Upper lobe of left lung (tissue), 6 donors: Measurements from ENCODE around the gene NBEAL2. TPM values are rescaled to one million over a fixed set of nuclear protein-coding genes. Genes with fewer than 3 reads are reported as not detected.
"Not testable (repeated sequence)": the region's sequence is repeated elsewhere in the genome, so short reads cannot be mapped to it uniquely, and the experiment has no call there.

Source experiments
- ATAC-seq, 2 donors: fragments of 200-7000 bp; cut with Tn5 transposase; one replicate each; pipeline ENCODE4 v1.9.1; 2022; ENCODE audit warnings: mild to moderate bottlenecking in 2 of 2, moderate library complexity in 2 of 2; ENCODE audit not compliant: low FRiP score in 2 of 2
- DNase-seq, 2 donors: peaks; one replicate each; pipeline ENCODE4 v3.0.0-alpha.2; 2019 to 2020
- H3K27ac ChIP-seq, 4 donors: fragments of 200-600 bp; sonication (generic); one replicate each; pipeline ENCODE4 v1.5.1; 2016 to 2019
- H3K27me3 ChIP-seq, 4 donors: fragments of 200-600 bp; sonication (generic); one replicate each; pipeline ENCODE4 v1.5.1; 2017 to 2019
- H3K36me3 ChIP-seq, 4 donors: fragments of 200-600 bp; sonication (generic); one replicate each; pipeline ENCODE4 v1.5.1; 2016 to 2019
- H3K4me1 ChIP-seq, 4 donors: fragments of 200-600 bp; sonication (generic); one replicate each; pipeline ENCODE4 v1.5.1; 2018 to 2019
- H3K4me3 ChIP-seq, 4 donors: fragments of 200-600 bp; sonication (generic); one replicate each; pipeline ENCODE4 v1.5.1; 2017 to 2019; ENCODE audit warnings: mild to moderate bottlenecking in 2 of 4, moderate library complexity in 1 of 4
- H3K9me3 ChIP-seq, 4 donors: fragments of 200-600 bp; sonication (generic); one replicate each; pipeline ENCODE4 v1.5.1; 2018 to 2019
- CTCF ChIP-seq, 6 experiments: fragments of 450-650 bp in 4 of 6; fragments of 200-600 bp in 2 of 6; sonication (generic) in 2 of 6; IDR thresholded peaks; one replicate each; pipeline ENCODE4 v1.5.1; 2016 to 2019; ENCODE audit warnings: antibody characterized with exemption in 6 of 6
- EP300 ChIP-seq, 4 donors: sonication (generic); formaldehyde crosslinking; IDR thresholded peaks; one replicate each; pipeline ENCODE4 v1.5.1; 2017; ENCODE audit warnings: antibody characterized with exemption in 4 of 4, control low read depth in 2 of 4
- POLR2A ChIP-seq, 4 donors: fragments of 450-650 bp; IDR thresholded peaks; one replicate each; pipeline ENCODE4 v1.5.1; 2016 to 2017; ENCODE audit warnings: antibody characterized with exemption in 4 of 4, mild to moderate bottlenecking in 2 of 4
- POLR2AphosphoS5 ChIP-seq, 2 donors: sonication (generic); formaldehyde crosslinking; IDR thresholded peaks; one replicate each; pipeline ENCODE4 v1.5.1; 2017; ENCODE audit warnings: antibody characterized with exemption in 2 of 2
- WGBS, 2 donors: methylation state at CpG; one replicate each; pipeline ENCODE4 v1.1.5; 2017 to 2018; 5-methylcytosine and 5-hydroxymethylcytosine counted together
- total RNA-seq, 6 donors: library from RNA; depleted of rRNA in 4 of 6; stranded (reverse); fragments of >200 nt in 4 of 6; gene quantifications; one replicate each; pipeline versions ENCODE4 v1.1.0 to v1.2.1, GENCODE V29; 2016 to 2021
- donor health status: DM: no; HTN: no; CAD: no; lungs with moderate emphysema.
- donor health status: DM: no; HTN: yes; CAD: no; lungs with severe emphysema.

The NBEAL2 gene
- total RNA-seq, 6 donors from 2014 or later, result 94.7 to 436 (median 163) TPM

- 72 to 87% methylated on average over 3 of the region's 3 CpGs for WGBS, 2 donors
- H3K4me3 ChIP-seq, result no peak overlapping the region
- TF ChIP-seq POLR2AphosphoS5 (IDR thresholded peaks at IDR 0.05), result no peak
- no peak for TF ChIP-seq CTCF (IDR thresholded peaks at IDR 0.05)
- TF ChIP-seq EP300 (IDR thresholded peaks at IDR 0.05), result no peak
- TF ChIP-seq POLR2A (IDR thresholded peaks at IDR 0.05), result no peak
- no peaks in the 10 kb centered on the region for H3K27me3 ChIP-seq
- ATAC-seq (no peak), DNase-seq (no peak)
- H3K36me3 ChIP-seq, result peaks cover 0 to 12% (median 4%) of the 10 kb centered on the region in 4 donors
- no peak overlapping the region for H3K27ac ChIP-seq
- H3K9me3 ChIP-seq, result no peaks in the 10 kb centered on the region
- peaks cover 0 to 9% (median under 1%) of the 10 kb centered on the region in 4 donors for H3K4me1 ChIP-seq
Observed at GRCh38 chr3:47028146-47028545, 48.7 kb downstream of the NBEAL2 start.

- Histone ChIP-seq H3K4me3 (no peak overlapping the region), H3K36me3 (peaks cover 0 to 12% (median 4%) of the 10 kb centered on the region in 4 donors), H3K27ac (no peak overlapping the region), H3K9me3 (no peaks in the 10 kb centered on the region), H3K27me3 (no peaks in the 10 kb centered on the region), H3K4me1 (peaks cover 0 to 9% (median 0%) of the 10 kb centered on the region in 4 donors)
- no peak for ATAC-seq
- DNase-seq, result no peak
- TF ChIP-seq CTCF (IDR thresholded peaks at IDR 0.05) (no peak), EP300 (IDR thresholded peaks at IDR 0.05) (no peak), POLR2A (IDR thresholded peaks at IDR 0.05) (no peak), POLR2AphosphoS5 (IDR thresholded peaks at IDR 0.05) (no peak)
- WGBS, 2 donors, result 95 to 100% methylated on average over 1 of the region's 1 CpG
Observed at GRCh38 chr3:47028667-47029066, 49.2 kb downstream of the NBEAL2 start.

GRCh38 chr3:47031041-47031440 is 51.6 kb downstream of the NBEAL2 start:
- H3K36me3 ChIP-seq, result peaks cover 9 to 33% (median 12%) of the 10 kb centered on the region in 4 donors
- H3K27me3 ChIP-seq, H3K4me3 ChIP-seq, H3K4me1 ChIP-seq, ATAC-seq, H3K9me3 ChIP-seq, H3K27ac ChIP-seq, DNase-seq: not testable (repeated sequence)
- WGBS, 2 donors, result 69 to 77% methylated on average over 4 of the region's 4 CpGs

GRCh38 chr3:47034868-47035489 is 55.5 kb downstream of the NBEAL2 start:
- DNase-seq (no peak), ATAC-seq (no peak)
- no peaks in the 10 kb centered on the region for H3K27me3 ChIP-seq
- no peaks in the 10 kb centered on the region for H3K9me3 ChIP-seq
- TF ChIP-seq EP300 (IDR thresholded peaks at IDR 0.05), result no peak
- H3K4me3 ChIP-seq, result no peak overlapping the region
- H3K4me1 ChIP-seq, result peaks cover 0 to 13% (median 0%) of the 10 kb centered on the region in 4 donors
- H3K27ac ChIP-seq, result peak overlapping the region in 1 of 4 donors; percentile 8
- peaks cover 4 to 57% (median 36%) of the 10 kb centered on the region in 4 donors for H3K36me3 ChIP-seq
- 69 to 86% methylated on average over 2 of the region's 2 CpGs for WGBS, 2 donors

- TF ChIP-seq POLR2AphosphoS5 (IDR thresholded peaks at IDR 0.05) (no peak), CTCF (IDR thresholded peaks at IDR 0.05) (no peak), EP300 (IDR thresholded peaks at IDR 0.05) (no peak), POLR2A (IDR thresholded peaks at IDR 0.05) (no peak)
- no peak for ATAC-seq
- Histone ChIP-seq H3K27me3 (no peaks in the 10 kb centered on the region), H3K4me3 (no peak overlapping the region), H3K9me3 (no peaks in the 10 kb centered on the region), H3K36me3 (peaks cover 5 to 64% (median 40%) of the 10 kb centered on the region in 4 donors), H3K4me1 (peaks cover 0 to 13% (median 0%) of the 10 kb centered on the region in 4 donors), H3K27ac (peak overlapping the region in 2 of 4 donors; percentile 1 to 8)
- no peak for DNase-seq
- 72 to 76% methylated on average over 2 of the region's 2 CpGs for WGBS, 2 donors
Observed at GRCh38 chr3:47035645-47036044, 56.2 kb downstream of the NBEAL2 start.

- peaks cover 10 to 69% (median 45%) of the 10 kb centered on the region in 4 donors for H3K36me3 ChIP-seq
Observed at GRCh38 chr3:47036145-47036544, 56.7 kb downstream of the NBEAL2 start.

GRCh38 chr3:47037302-47037701 is 57.8 kb downstream of the NBEAL2 start:
- not testable (repeated sequence) for H3K27ac ChIP-seq, H3K4me3 ChIP-seq, H3K27me3 ChIP-seq, ATAC-seq, H3K9me3 ChIP-seq, DNase-seq
- 83 to 95% methylated on average over 6 of the region's 6 CpGs for WGBS, 2 donors
- H3K36me3 ChIP-seq, result peaks cover 12 to 80% (median 55%) of the 10 kb centered on the region in 4 donors
- H3K4me1 ChIP-seq, result peaks cover 0 to 13% (median 0%) of the 10 kb centered on the region in 4 donors

More at GRCh38 chr3:47036145-47036544, 56.7 kb downstream of the NBEAL2 start:
- Histone ChIP-seq H3K4me1 (peaks cover 0 to 13% (median 0%) of the 10 kb centered on the region in 4 donors), H3K27ac (peak overlapping the region in 1 of 4 donors; percentile 1), H3K4me3 (no peak overlapping the region), H3K27me3 (no peaks in the 10 kb centered on the region), H3K9me3 (no peaks in the 10 kb centered on the region)
- 40 to 77% methylated on average over 2 to 3 of the region's 3 CpGs for WGBS, 2 donors
- no peak for TF ChIP-seq EP300 (IDR thresholded peaks at IDR 0.05)
- TF ChIP-seq CTCF (IDR thresholded peaks at IDR 0.05), result no peak
- no peak for TF ChIP-seq POLR2AphosphoS5 (IDR thresholded peaks at IDR 0.05)
- no peak for TF ChIP-seq POLR2A (IDR thresholded peaks at IDR 0.05)
- no peak for ATAC-seq
- DNase-seq, result no peak
